ENCODE measurements around the gene TSLP. TPM values are rescaled to one million over a fixed set of nuclear protein-coding genes. Genes with fewer than 3 reads are reported as not detected.

The TSLP gene
- total and polyA plus RNA-seq, 2 donors (not counting 1 experiment from before 2014, with no cell fraction given): not detected

DNA sequence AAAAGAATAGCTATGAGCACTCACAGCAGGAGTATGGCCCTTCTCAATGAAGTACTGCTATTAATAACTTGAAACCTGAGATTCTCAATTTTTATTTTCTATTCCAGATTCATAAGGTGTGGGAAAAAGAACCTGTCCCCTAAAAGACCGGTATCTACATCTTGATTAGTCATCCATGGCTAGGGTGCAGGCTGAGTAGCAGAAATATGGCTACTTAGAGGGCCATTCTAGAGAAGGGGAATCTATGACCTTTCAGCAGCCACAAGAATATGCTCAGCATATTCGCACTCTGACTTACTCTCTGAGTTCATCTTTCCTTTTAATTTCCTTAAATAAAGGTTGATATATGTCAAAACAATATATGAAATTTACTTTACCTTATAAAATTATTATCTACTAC, 48.3 kb downstream of the TSLP start:
- Histone ChIP-seq H3K27me3 (replicated peaks in 1 of 4; ENCODE audit: control extremely low read depth in 1 of 4, control insufficient read depth in 3 of 4, insufficient read depth in 4 of 4, low read length in 3 of 4) (no peaks in the 10 kb centered on the region), H4K20me1 (ENCODE audit: control insufficient read depth, insufficient read depth, low read length, poor library complexity, severe bottlenecking) (no peaks in the 10 kb centered on the region), H3K9ac (ENCODE audit: low read length) (no peak overlapping the region), H3K4me1 (ENCODE audit: control insufficient read depth in 2 of 2, insufficient read depth in 2 of 2, low read length in 2 of 2) (no peaks in the 10 kb centered on the region), H3K4me2 (replicated peaks; ENCODE audit: low read depth, low read length, poor library complexity, severe bottlenecking) (no peak overlapping the region), H2AFZ (ENCODE audit: insufficient read depth, low read depth, low read length, poor library complexity, severe bottlenecking) (no peak overlapping the region), H3K79me2 (ENCODE audit: control insufficient read depth, insufficient read depth, low read length) (no peaks in the 10 kb centered on the region), H3K27ac (ENCODE audit: low read length in 2 of 2) (no peak overlapping the region), H3K9me3 (ENCODE audit: control extremely low read depth in 1 of 3, control insufficient read depth in 2 of 3, insufficient read depth in 1 of 3, low read length in 2 of 3) (no peaks in the 10 kb centered on the region), H3K4me3 (ENCODE audit: control extremely low read depth in 1 of 5, extremely low read depth in 1 of 5, insufficient read depth in 1 of 5, low read depth in 2 of 5, low read length in 4 of 5) (no peak overlapping the region), H3K36me3 (replicated peaks in 1 of 2; ENCODE audit: control extremely low read depth in 1 of 2, control insufficient read depth in 1 of 2, extremely low read depth in 1 of 2, insufficient read depth in 2 of 2, low read length in 1 of 2) (peaks cover 31 to 73% of the 10 kb centered on the region in 2 experiments)
- peaks cover 3% of the 10 kb centered on the region for H3K4me1 Mint-ChIP-seq
- POLR2A ChIA-PET: no interaction called here
- CTCF ChIA-PET: no interaction called here
- no peak overlapping the region for H3K4me3 Mint-ChIP-seq
- ATAC-seq (ENCODE audit: low read depth): no peak
- no peak for DNase-seq
- TF ChIP-seq EZH2 (IDR thresholded peaks at IDR 0.05; ENCODE audit: borderline replicate concordance, insufficient read depth, low read depth, low read length, poor library complexity, severe bottlenecking) (no peak), CTCF (IDR thresholded peaks at IDR 0.05) (no peak)
- no peaks in the 10 kb centered on the region for H3K9me3 Mint-ChIP-seq (ENCODE audit: insufficient read depth)
- intact Hi-C loops (cut with micrococcal nuclease): loop anchor here (10.0 kb wide), 1 partner anchor 1665 kb away; no protein-coding TSS in a partner anchor
- H3K27me3 Mint-ChIP-seq: no peaks in the 10 kb centered on the region
- H3K27ac Mint-ChIP-seq: no peak overlapping the region
- no CpG with 5 or more reads among the region's 2 CpGs for WGBS (ENCODE audit: insufficient coverage)

- ATAC-seq (ENCODE audit: low read depth): no peak
- POLR2A ChIA-PET: no interaction called here
- intact Hi-C loops (cut with micrococcal nuclease): loop anchor here (10.0 kb wide), 1 partner anchor 1664 kb away; no protein-coding TSS in a partner anchor
- Mint-ChIP-seq H3K9me3 (ENCODE audit: insufficient read depth) (no peaks in the 10 kb centered on the region), H3K27me3 (no peaks in the 10 kb centered on the region), H3K4me1 (peaks cover 2% of the 10 kb centered on the region), H3K4me3 (no peak overlapping the region), H3K27ac (no peak overlapping the region)
- Histone ChIP-seq H3K9me3 (ENCODE audit: control extremely low read depth in 1 of 3, control insufficient read depth in 2 of 3, insufficient read depth in 1 of 3, low read length in 2 of 3) (no peaks in the 10 kb centered on the region), H3K79me2 (ENCODE audit: control insufficient read depth, insufficient read depth, low read length) (no peaks in the 10 kb centered on the region), H3K4me2 (replicated peaks; ENCODE audit: low read depth, low read length, poor library complexity, severe bottlenecking) (no peak overlapping the region), H3K36me3 (replicated peaks in 1 of 2; ENCODE audit: control extremely low read depth in 1 of 2, control insufficient read depth in 1 of 2, extremely low read depth in 1 of 2, insufficient read depth in 2 of 2, low read length in 1 of 2) (peaks cover 32 to 75% of the 10 kb centered on the region in 2 experiments), H3K9ac (ENCODE audit: low read length) (no peak overlapping the region), H4K20me1 (ENCODE audit: control insufficient read depth, insufficient read depth, low read length, poor library complexity, severe bottlenecking) (no peaks in the 10 kb centered on the region), H3K27ac (ENCODE audit: low read length in 2 of 2) (no peak overlapping the region), H3K27me3 (replicated peaks in 1 of 4; ENCODE audit: control extremely low read depth in 1 of 4, control insufficient read depth in 3 of 4, insufficient read depth in 4 of 4, low read length in 3 of 4) (no peaks in the 10 kb centered on the region), H2AFZ (ENCODE audit: insufficient read depth, low read depth, low read length, poor library complexity, severe bottlenecking) (no peak overlapping the region), H3K4me3 (ENCODE audit: control extremely low read depth in 1 of 5, extremely low read depth in 1 of 5, insufficient read depth in 1 of 5, low read depth in 2 of 5, low read length in 4 of 5) (no peak overlapping the region), H3K4me1 (ENCODE audit: control insufficient read depth in 2 of 2, insufficient read depth in 2 of 2, low read length in 2 of 2) (no peaks in the 10 kb centered on the region)
- DNase-seq: no peak
- CTCF ChIA-PET: interaction anchor here (0.6 kb wide), 1 partner anchor 1727 kb away, joined by 3 read pairs; no protein-coding TSS in a partner anchor
- TF ChIP-seq CTCF (IDR thresholded peaks at IDR 0.05): no peak
- no peak for TF ChIP-seq EZH2 (IDR thresholded peaks at IDR 0.05; ENCODE audit: borderline replicate concordance, insufficient read depth, low read depth, low read length, poor library complexity, severe bottlenecking)
- WGBS (ENCODE audit: insufficient coverage): no CpG with 5 or more reads among the region's 2 CpGs
Observed at GRCh38 chr5:111120911-111121310, 49.4 kb downstream of the TSLP start.

Data from B cell (primary cell).